Kidney epithelial cell (primary cell): ENCODE data around the gene FAM89B. TPM values are rescaled to one million over a fixed set of nuclear protein-coding genes. Genes with fewer than 3 reads are reported as not detected.

Experiments used
- DNase-seq: peaks from one replicate; pipeline ENCODE4 v3.0.0-alpha.2; 2010; ENCODE audit warnings: low read depth
- H3K27me3 ChIP-seq: 2 replicates; pipeline ENCODE4 v1.6.0; 2011; ENCODE audit warnings: low read length; ENCODE audit not compliant: control insufficient read depth, insufficient read depth
- H3K36me3 ChIP-seq: 2 replicates; pipeline ENCODE4 v1.5.1; 2011; ENCODE audit warnings: low read length; ENCODE audit not compliant: control insufficient read depth, insufficient read depth
- H3K4me3 ChIP-seq: 2 replicates; pipeline ENCODE4 v1.5.1; 2011; ENCODE audit warnings: low read depth, mild to moderate bottlenecking, control low read depth, low read length
- total RNA-seq: library from RNA; depleted of rRNA; stranded (reverse); fragments of >200 nt; gene quantifications from 2 replicates; pipeline ENCODE4 v1.2.3, GENCODE V29; 2015
- TF ChIP-seq, protein P1 (sequence below): IDR thresholded peaks from 2 replicates; pipeline ENCODE4 v1.5.1; 2011; ENCODE audit warnings: mild to moderate bottlenecking, moderate library complexity, low read length, control low read depth, inconsistent platforms; ENCODE audit not compliant: insufficient read depth, poor library complexity, severe bottlenecking

Gene FAM89B
- total RNA-seq, 1 donor from 2014 or later: 63.9 TPM

DNA sequence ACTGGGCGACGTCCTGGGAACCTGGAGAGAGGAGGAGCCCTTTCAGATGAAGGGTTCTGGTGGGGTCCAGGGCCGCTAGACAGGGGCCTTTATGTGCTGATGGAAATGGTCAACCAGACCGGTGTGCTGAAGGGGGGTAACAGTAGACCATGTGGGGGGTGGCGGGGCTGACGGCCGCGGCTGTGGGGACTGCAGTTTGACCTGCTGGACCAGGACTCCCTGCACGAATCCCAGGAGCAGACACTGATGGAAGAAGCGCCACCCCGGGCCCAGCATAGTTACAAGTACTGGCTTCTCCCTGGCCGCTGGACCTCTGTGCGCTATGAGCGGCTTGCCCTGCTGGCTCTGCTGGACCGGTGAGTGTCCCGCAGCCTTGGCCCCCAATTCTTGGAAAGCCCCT, 49.7 kb downstream of the FAM89B start:
- DNase-seq: no peak
- TF ChIP-seq, protein P1, sequence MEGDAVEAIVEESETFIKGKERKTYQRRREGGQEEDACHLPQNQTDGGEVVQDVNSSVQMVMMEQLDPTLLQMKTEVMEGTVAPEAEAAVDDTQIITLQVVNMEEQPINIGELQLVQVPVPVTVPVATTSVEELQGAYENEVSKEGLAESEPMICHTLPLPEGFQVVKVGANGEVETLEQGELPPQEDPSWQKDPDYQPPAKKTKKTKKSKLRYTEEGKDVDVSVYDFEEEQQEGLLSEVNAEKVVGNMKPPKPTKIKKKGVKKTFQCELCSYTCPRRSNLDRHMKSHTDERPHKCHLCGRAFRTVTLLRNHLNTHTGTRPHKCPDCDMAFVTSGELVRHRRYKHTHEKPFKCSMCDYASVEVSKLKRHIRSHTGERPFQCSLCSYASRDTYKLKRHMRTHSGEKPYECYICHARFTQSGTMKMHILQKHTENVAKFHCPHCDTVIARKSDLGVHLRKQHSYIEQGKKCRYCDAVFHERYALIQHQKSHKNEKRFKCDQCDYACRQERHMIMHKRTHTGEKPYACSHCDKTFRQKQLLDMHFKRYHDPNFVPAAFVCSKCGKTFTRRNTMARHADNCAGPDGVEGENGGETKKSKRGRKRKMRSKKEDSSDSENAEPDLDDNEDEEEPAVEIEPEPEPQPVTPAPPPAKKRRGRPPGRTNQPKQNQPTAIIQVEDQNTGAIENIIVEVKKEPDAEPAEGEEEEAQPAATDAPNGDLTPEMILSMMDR: no peak
- peaks cover 3% of the 10 kb centered on the region for H3K36me3 ChIP-seq
- no peak overlapping the region for H3K4me3 ChIP-seq
- no peaks in the 10 kb centered on the region for H3K27me3 ChIP-seq

DNA sequence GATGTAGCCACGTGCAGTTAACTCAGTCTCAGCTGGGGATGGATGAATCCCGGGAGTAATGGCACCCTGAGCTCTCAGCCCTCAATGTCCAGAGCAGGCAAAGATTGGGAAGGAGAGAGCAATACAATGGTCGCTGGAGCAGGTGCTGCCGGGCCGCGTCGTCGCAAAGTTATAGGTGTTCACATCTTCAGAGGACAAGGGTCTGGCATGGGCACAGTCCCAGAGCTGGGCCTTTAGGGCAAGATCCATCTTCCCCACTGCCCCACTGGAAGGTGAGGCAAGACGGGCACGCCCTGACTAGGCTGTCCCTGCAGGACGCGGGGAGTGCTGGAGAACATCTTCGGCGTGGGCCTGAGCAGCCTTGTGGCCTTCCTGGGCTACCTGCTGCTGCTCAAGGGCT, 50.8 kb downstream of the FAM89B start:
- Histone ChIP-seq H3K36me3 (peaks cover 3% of the 10 kb centered on the region), H3K4me3 (no peak overlapping the region), H3K27me3 (no peaks in the 10 kb centered on the region)
- DNase-seq: no peak
- TF ChIP-seq, protein P1: no peak

Other genes starting within 250 kb of the FAM89B start
- 53.9 and 59.4 TPM in 2 replicates for gene DPF2, start 238.7 kb upstream of the FAM89B start, total RNA-seq
- 0.89 and 1.3 TPM in 2 replicates for gene TIGD3, start 217.8 kb upstream of the FAM89B start, total RNA-seq
- gene SLC25A45, start 189.9 kb upstream of the FAM89B start, total RNA-seq: 0.29 and 0.82 TPM in 2 replicates
- 39.0 and 47.2 TPM in 2 replicates for gene FRMD8, start 185.9 kb upstream of the FAM89B start, total RNA-seq
- gene NEAT1, start 149.7 kb upstream of the FAM89B start, total RNA-seq: 28.7 and 39.8 TPM in 2 replicates
- 1,605 and 1,895 TPM in 2 replicates for gene MALAT1, start 73.5 kb upstream of the FAM89B start, total RNA-seq
- gene SCYL1, start 47.5 kb upstream of the FAM89B start, total RNA-seq: 116 and 121 TPM in 2 replicates
- 116 and 122 TPM in 2 replicates for gene LTBP3, start 14.2 kb upstream of the FAM89B start, total RNA-seq
- gene ZNRD2, start 2.1 kb upstream of the FAM89B start, total RNA-seq: 67.3 and 91.6 TPM in 2 replicates
- 19.5 and 20.9 TPM in 2 replicates for gene EHBP1L1, start 3.5 kb downstream of the FAM89B start, total RNA-seq
- gene KCNK7, start 23.3 kb downstream of the FAM89B start, total RNA-seq: not detected in 2 replicates
- 58.3 and 60.8 TPM in 2 replicates for gene MAP3K11, start 41.7 kb downstream of the FAM89B start, total RNA-seq
- 61.9 and 71.2 TPM in 2 replicates for gene PCNX3, start 43.2 kb downstream of the FAM89B start, total RNA-seq
- gene SIPA1, start 65.6 kb downstream of the FAM89B start, total RNA-seq: 19.6 and 25.8 TPM in 2 replicates
- gene RELA, start 90.4 kb downstream of the FAM89B start, total RNA-seq: 64.3 and 103 TPM in 2 replicates
- 65.5 and 73.3 TPM in 2 replicates for gene KAT5, start 139.7 kb downstream of the FAM89B start, total RNA-seq
- 43.1 and 50.1 TPM in 2 replicates for gene RNASEH2C, start 148.3 kb downstream of the FAM89B start, total RNA-seq
- gene AP5B1, start 208.4 kb downstream of the FAM89B start, total RNA-seq: 21.5 and 21.7 TPM in 2 replicates
- 15.8 and 17.8 TPM in 2 replicates for gene OVOL1, start 214.5 kb downstream of the FAM89B start, total RNA-seq